ENCODE measurements around the gene DMRTA1. TPM values are rescaled to one million over a fixed set of nuclear protein-coding genes. Genes with fewer than 3 reads are reported as not detected.
A peak's percentile ranks its signal among the peaks of the same experiment; 100 is the strongest.

The DMRTA1 gene
- total RNA-seq (2021; ENCODE audit: unreplicated experiment) (not detected), Bru-seq, nascent RNA (percentile 35 among the genes with signal in this experiment), BruChase-seq, experiment 1, labeled RNA remaining after a 6-hour chase (percentile 37 among the genes with signal in this experiment), BruChase-seq, experiment 2, labeled RNA remaining after a 2-hour chase (percentile 41 among the genes with signal in this experiment)
- polyA plus RNA-seq (2012) = 0.03 and 0.04 TPM in 2 replicates
- long read RNA-seq = 0 reads

- no peak within 1 kb of the TSS for H3K4me3 ChIP-seq (replicated peaks in 1 of 2; ENCODE audit: low read depth in 1 of 2, low read length in 2 of 2)
- no peaks in the 10 kb centered on the region for H3K36me3 ChIP-seq (ENCODE audit: control insufficient read depth in 1 of 2, insufficient read depth in 2 of 2, low read length in 2 of 2)
- H3K9me2 ChIP-seq (ENCODE audit: insufficient read depth) = no peaks in the 10 kb centered on the region
- H3K27ac ChIP-seq (ENCODE audit: low read depth, low read length) = no peak within 1 kb of the TSS
- TF ChIP-seq ELF1 (IDR thresholded peaks at IDR 0.05; ENCODE audit: borderline replicate concordance, low read depth) = no peak
- TF ChIP-seq SIN3A (IDR thresholded peaks at IDR 0.05; ENCODE audit: low read depth) = no peak
- TF ChIP-seq REST (IDR thresholded peaks at IDR 0.05; ENCODE audit: low read depth) = no peak
- no peak for TF ChIP-seq EZH2 (IDR thresholded peaks at IDR 0.05)
- TF ChIP-seq CEBPB (IDR thresholded peaks at IDR 0.05; ENCODE audit: low read depth) = no peak
- TF ChIP-seq, protein P1, sequence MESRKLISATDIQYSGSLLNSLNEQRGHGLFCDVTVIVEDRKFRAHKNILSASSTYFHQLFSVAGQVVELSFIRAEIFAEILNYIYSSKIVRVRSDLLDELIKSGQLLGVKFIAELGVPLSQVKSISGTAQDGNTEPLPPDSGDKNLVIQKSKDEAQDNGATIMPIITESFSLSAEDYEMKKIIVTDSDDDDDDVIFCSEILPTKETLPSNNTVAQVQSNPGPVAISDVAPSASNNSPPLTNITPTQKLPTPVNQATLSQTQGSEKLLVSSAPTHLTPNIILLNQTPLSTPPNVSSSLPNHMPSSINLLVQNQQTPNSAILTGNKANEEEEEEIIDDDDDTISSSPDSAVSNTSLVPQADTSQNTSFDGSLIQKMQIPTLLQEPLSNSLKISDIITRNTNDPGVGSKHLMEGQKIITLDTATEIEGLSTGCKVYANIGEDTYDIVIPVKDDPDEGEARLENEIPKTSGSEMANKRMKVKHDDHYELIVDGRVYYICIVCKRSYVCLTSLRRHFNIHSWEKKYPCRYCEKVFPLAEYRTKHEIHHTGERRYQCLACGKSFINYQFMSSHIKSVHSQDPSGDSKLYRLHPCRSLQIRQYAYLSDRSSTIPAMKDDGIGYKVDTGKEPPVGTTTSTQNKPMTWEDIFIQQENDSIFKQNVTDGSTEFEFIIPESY (IDR thresholded peaks at IDR 0.05; ENCODE audit: extremely low read depth, insufficient replicate concordance, low read length) = no peak
- no peak for TF ChIP-seq FOSL1 (IDR thresholded peaks at IDR 0.05; ENCODE audit: low read depth)
- TF ChIP-seq, protein P2, sequence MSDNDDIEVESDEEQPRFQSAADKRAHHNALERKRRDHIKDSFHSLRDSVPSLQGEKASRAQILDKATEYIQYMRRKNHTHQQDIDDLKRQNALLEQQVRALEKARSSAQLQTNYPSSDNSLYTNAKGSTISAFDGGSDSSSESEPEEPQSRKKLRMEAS (IDR thresholded peaks at IDR 0.05) = no peak
- no peak for TF ChIP-seq TCF7L2 (IDR thresholded peaks at IDR 0.05; ENCODE audit: borderline replicate concordance, extremely low read depth, insufficient read depth, insufficient read length)
- TF ChIP-seq, protein P3, sequence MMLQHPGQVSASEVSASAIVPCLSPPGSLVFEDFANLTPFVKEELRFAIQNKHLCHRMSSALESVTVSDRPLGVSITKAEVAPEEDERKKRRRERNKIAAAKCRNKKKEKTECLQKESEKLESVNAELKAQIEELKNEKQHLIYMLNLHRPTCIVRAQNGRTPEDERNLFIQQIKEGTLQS (IDR thresholded peaks at IDR 0.05) = no peak
- no peak for TF ChIP-seq SP1 (IDR thresholded peaks at IDR 0.05; ENCODE audit: low read depth)
- TF ChIP-seq, protein P4, sequence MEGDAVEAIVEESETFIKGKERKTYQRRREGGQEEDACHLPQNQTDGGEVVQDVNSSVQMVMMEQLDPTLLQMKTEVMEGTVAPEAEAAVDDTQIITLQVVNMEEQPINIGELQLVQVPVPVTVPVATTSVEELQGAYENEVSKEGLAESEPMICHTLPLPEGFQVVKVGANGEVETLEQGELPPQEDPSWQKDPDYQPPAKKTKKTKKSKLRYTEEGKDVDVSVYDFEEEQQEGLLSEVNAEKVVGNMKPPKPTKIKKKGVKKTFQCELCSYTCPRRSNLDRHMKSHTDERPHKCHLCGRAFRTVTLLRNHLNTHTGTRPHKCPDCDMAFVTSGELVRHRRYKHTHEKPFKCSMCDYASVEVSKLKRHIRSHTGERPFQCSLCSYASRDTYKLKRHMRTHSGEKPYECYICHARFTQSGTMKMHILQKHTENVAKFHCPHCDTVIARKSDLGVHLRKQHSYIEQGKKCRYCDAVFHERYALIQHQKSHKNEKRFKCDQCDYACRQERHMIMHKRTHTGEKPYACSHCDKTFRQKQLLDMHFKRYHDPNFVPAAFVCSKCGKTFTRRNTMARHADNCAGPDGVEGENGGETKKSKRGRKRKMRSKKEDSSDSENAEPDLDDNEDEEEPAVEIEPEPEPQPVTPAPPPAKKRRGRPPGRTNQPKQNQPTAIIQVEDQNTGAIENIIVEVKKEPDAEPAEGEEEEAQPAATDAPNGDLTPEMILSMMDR (IDR thresholded peaks at IDR 0.05 in 2 of 3, conservative IDR thresholded peaks at IDR 0.05 in 1 of 3; ENCODE audit: borderline replicate concordance in 1 of 3, insufficient read depth in 1 of 3, low read depth in 2 of 3, low read length in 2 of 3) = no peak
- no peak for TF ChIP-seq YY1 (IDR thresholded peaks at IDR 0.05; ENCODE audit: extremely low read depth, insufficient replicate concordance, low read depth, low read length)
- no peak for TF ChIP-seq ZNF274 (IDR thresholded peaks at IDR 0.05; ENCODE audit: low read depth, low read length)
- ATAC-seq = no peak
- H3K79me2 ChIP-seq (ENCODE audit: insufficient read depth, low read length) = no peaks in the 10 kb centered on the region
- no peak within 1 kb of the TSS for H3K4me2 ChIP-seq (ENCODE audit: low read length)
- BruUV-seq (replicated peaks) = no TSS peak
- H3K27me3 ChIP-seq (ENCODE audit: insufficient read depth, low read length) = peaks cover 21% of the 10 kb centered on the region
- intact Hi-C loops (cut with micrococcal nuclease) = no loop called here
- H3K4me1 ChIP-seq (ENCODE audit: control insufficient read depth in 1 of 2, insufficient read depth in 2 of 2, low read length in 2 of 2) = no peaks in the 10 kb centered on the region
- no peak within 1 kb of the TSS for H3K9ac ChIP-seq (ENCODE audit: low read length)
- no peak within 1 kb of the TSS for H2AFZ ChIP-seq (ENCODE audit: low read depth, low read length, poor library complexity, severe bottlenecking)
- ChIA-PET POLR2A (no interaction called here), CTCF (no interaction called here), RAD21 (ENCODE audit: low non-redundant PET in 1 of 2, low total read pairs in 2 of 2, uncharacterized antibody in 2 of 2, unreplicated experiment in 2 of 2) (no interaction called here)
- DNase-seq (ENCODE audit: low read depth, low spot score) = no peak
- H4K20me1 ChIP-seq (ENCODE audit: insufficient read depth) = no peaks in the 10 kb centered on the region
- H3K9me3 ChIP-seq (ENCODE audit: control insufficient read depth in 1 of 2, insufficient read depth in 1 of 2, low read depth in 1 of 2, low read length in 2 of 2) = no peaks in the 10 kb centered on the region
Observed at GRCh38 chr9:22446589-22446949, at the start of gene DMRTA1. DMRTA1 (plus strand) TSS chr9:22446824; CDS start chr9:22447066, 242 bp downstream.

All from HCT116 (cell line).